Upper lobe of left lung (tissue), 6 donors: ENCODE measurements around the gene DCAF8L2. TPM values are rescaled to one million over a fixed set of nuclear protein-coding genes. Genes with fewer than 3 reads are reported as not detected.

ENCODE experiments used
- ATAC-seq, 2 donors: fragments of 200-7000 bp; cut with Tn5 transposase; one replicate each; pipeline ENCODE4 v1.9.1; 2022; ENCODE audit warnings: mild to moderate bottlenecking in 2 of 2, moderate library complexity in 2 of 2; ENCODE audit not compliant: low FRiP score in 2 of 2
- DNase-seq, 2 donors: peaks; one replicate each; pipeline ENCODE4 v3.0.0-alpha.2; 2019 to 2020
- H3K27ac ChIP-seq, 4 donors: fragments of 200-600 bp; sonication (generic); one replicate each; pipeline ENCODE4 v1.5.1; 2016 to 2019
- H3K27me3 ChIP-seq, 4 donors: fragments of 200-600 bp; sonication (generic); one replicate each; pipeline ENCODE4 v1.5.1; 2017 to 2019
- H3K36me3 ChIP-seq, 4 donors: fragments of 200-600 bp; sonication (generic); one replicate each; pipeline ENCODE4 v1.5.1; 2016 to 2019
- H3K4me1 ChIP-seq, 4 donors: fragments of 200-600 bp; sonication (generic); one replicate each; pipeline ENCODE4 v1.5.1; 2018 to 2019
- H3K4me3 ChIP-seq, 4 donors: fragments of 200-600 bp; sonication (generic); one replicate each; pipeline ENCODE4 v1.5.1; 2017 to 2019; ENCODE audit warnings: mild to moderate bottlenecking in 2 of 4, moderate library complexity in 1 of 4
- H3K9me3 ChIP-seq, 4 donors: fragments of 200-600 bp; sonication (generic); one replicate each; pipeline ENCODE4 v1.5.1; 2018 to 2019
- EP300 ChIP-seq, 4 donors: sonication (generic); formaldehyde crosslinking; IDR thresholded peaks; one replicate each; pipeline ENCODE4 v1.5.1; 2017; ENCODE audit warnings: antibody characterized with exemption in 4 of 4, control low read depth in 2 of 4
- POLR2A ChIP-seq, 4 donors: fragments of 450-650 bp; IDR thresholded peaks; one replicate each; pipeline ENCODE4 v1.5.1; 2016 to 2017; ENCODE audit warnings: antibody characterized with exemption in 4 of 4, mild to moderate bottlenecking in 2 of 4
- POLR2AphosphoS5 ChIP-seq, 2 donors: sonication (generic); formaldehyde crosslinking; IDR thresholded peaks; one replicate each; pipeline ENCODE4 v1.5.1; 2017; ENCODE audit warnings: antibody characterized with exemption in 2 of 2
- WGBS, 2 donors: methylation state at CpG; one replicate each; pipeline ENCODE4 v1.1.5; 2017 to 2018; 5-methylcytosine and 5-hydroxymethylcytosine counted together
- total RNA-seq, 6 donors: library from RNA; depleted of rRNA in 4 of 6; stranded (reverse); fragments of >200 nt in 4 of 6; gene quantifications; one replicate each; pipeline versions ENCODE4 v1.1.0 to v1.2.1, GENCODE V29; 2016 to 2021
- TF ChIP-seq, protein P1 (sequence below), 6 experiments: fragments of 450-650 bp in 4 of 6; fragments of 200-600 bp in 2 of 6; sonication (generic) in 2 of 6; IDR thresholded peaks; one replicate each; pipeline ENCODE4 v1.5.1; 2016 to 2019; ENCODE audit warnings: antibody characterized with exemption in 6 of 6
- donor health status: DM: no; HTN: no; CAD: no; lungs with moderate emphysema.
- donor health status: DM: no; HTN: yes; CAD: no; lungs with severe emphysema.

DCAF8L2 gene
- total RNA-seq, 6 donors from 2014 or later: not detected

DNA sequence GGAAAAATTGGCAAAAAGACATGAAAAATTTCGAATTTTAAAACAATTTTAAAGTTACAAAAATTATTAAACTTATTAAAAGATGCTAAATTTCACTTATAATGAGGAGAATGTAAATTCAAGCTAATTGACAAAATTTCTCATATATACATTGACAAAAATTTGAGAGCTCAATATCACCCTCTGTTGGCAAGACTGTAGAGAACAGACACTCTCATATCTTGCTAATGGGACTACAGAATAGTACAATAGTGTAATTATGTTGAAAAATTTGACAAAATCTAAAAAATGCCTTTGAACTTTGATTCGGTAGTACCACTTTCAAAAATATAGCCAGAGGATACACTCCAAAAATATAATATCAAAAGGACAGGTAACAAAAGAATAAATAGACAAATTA is 29.8 kb downstream of the DCAF8L2 start:
- Histone ChIP-seq H3K4me3 (no peak overlapping the region), H3K27ac (no peak overlapping the region), H3K9me3 (no peaks in the 10 kb centered on the region), H3K27me3 (no peaks in the 10 kb centered on the region), H3K4me1 (no peaks in the 10 kb centered on the region), H3K36me3 (no peaks in the 10 kb centered on the region)
- ATAC-seq (no peak), DNase-seq (no peak)
- WGBS, 2 donors: 22 to 36% methylated on average over 2 of the region's 2 CpGs
- no peak for TF ChIP-seq POLR2AphosphoS5 (IDR thresholded peaks at IDR 0.05)
- no peak for TF ChIP-seq POLR2A (IDR thresholded peaks at IDR 0.05)
- TF ChIP-seq EP300 (IDR thresholded peaks at IDR 0.05): no peak
- TF ChIP-seq, protein P1, sequence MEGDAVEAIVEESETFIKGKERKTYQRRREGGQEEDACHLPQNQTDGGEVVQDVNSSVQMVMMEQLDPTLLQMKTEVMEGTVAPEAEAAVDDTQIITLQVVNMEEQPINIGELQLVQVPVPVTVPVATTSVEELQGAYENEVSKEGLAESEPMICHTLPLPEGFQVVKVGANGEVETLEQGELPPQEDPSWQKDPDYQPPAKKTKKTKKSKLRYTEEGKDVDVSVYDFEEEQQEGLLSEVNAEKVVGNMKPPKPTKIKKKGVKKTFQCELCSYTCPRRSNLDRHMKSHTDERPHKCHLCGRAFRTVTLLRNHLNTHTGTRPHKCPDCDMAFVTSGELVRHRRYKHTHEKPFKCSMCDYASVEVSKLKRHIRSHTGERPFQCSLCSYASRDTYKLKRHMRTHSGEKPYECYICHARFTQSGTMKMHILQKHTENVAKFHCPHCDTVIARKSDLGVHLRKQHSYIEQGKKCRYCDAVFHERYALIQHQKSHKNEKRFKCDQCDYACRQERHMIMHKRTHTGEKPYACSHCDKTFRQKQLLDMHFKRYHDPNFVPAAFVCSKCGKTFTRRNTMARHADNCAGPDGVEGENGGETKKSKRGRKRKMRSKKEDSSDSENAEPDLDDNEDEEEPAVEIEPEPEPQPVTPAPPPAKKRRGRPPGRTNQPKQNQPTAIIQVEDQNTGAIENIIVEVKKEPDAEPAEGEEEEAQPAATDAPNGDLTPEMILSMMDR (IDR thresholded peaks at IDR 0.05): no peak

DNA sequence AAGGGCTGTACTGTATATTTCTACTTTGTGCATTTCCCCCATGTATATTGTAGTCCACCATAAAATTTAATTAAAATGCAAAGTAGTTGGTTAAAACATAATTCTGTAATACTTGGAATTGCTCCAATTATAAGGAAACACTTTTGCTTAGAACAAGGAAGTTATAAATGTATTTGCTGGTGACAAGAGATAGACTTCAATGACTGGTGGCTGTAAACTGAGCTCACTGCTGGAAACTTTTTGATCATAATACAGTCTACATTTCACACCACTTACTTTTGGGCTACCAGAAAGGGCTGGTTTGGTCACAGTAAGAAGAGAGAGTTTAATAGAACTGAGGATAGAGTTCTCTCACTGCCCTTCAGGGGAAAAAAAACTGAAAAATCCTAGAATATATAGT is 32.7 kb downstream of the DCAF8L2 start:
- H3K36me3 ChIP-seq: no peaks in the 10 kb centered on the region
- no peak overlapping the region for H3K27ac ChIP-seq
- no peaks in the 10 kb centered on the region for H3K4me1 ChIP-seq
- no peaks in the 10 kb centered on the region for H3K27me3 ChIP-seq
- ATAC-seq: no peak
- DNase-seq: no peak
- no peaks in the 10 kb centered on the region for H3K9me3 ChIP-seq
- TF ChIP-seq EP300 (IDR thresholded peaks at IDR 0.05): no peak
- no peak for TF ChIP-seq POLR2AphosphoS5 (IDR thresholded peaks at IDR 0.05)
- TF ChIP-seq, protein P1 (IDR thresholded peaks at IDR 0.05): no peak
- TF ChIP-seq POLR2A (IDR thresholded peaks at IDR 0.05): no peak
- H3K4me3 ChIP-seq: no peak overlapping the region

DNA sequence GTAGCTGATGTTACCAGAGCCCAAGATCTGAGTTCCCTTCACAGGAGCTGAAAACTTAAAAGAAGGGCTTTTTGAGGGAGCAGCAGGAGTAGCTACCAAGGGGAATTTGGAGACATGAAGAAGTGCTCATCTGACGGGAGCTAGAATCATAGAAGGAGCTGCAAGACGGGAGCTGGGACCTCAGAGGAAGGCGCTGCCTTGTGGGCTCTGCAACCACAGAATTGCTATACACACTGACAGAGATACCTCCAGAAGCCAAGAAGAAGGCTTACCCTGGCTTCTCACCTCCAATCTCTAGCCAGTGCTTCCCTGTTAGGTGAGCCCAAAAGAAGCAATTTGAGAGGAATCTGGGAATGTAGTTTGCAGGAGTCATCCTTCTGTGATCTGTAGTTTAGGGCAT is 35.9 kb downstream of the DCAF8L2 start:
- DNase-seq (no peak), ATAC-seq (no peak)
- Histone ChIP-seq H3K4me1 (no peaks in the 10 kb centered on the region), H3K27ac (no peak overlapping the region), H3K9me3 (no peaks in the 10 kb centered on the region), H3K36me3 (no peaks in the 10 kb centered on the region), H3K4me3 (no peak overlapping the region), H3K27me3 (no peaks in the 10 kb centered on the region)
- 60 to 90% methylated on average over 3 of the region's 3 CpGs for WGBS, 2 donors
- TF ChIP-seq POLR2AphosphoS5 (IDR thresholded peaks at IDR 0.05): no peak
- TF ChIP-seq, protein P1 (IDR thresholded peaks at IDR 0.05): no peak
- no peak for TF ChIP-seq EP300 (IDR thresholded peaks at IDR 0.05)

DNA sequence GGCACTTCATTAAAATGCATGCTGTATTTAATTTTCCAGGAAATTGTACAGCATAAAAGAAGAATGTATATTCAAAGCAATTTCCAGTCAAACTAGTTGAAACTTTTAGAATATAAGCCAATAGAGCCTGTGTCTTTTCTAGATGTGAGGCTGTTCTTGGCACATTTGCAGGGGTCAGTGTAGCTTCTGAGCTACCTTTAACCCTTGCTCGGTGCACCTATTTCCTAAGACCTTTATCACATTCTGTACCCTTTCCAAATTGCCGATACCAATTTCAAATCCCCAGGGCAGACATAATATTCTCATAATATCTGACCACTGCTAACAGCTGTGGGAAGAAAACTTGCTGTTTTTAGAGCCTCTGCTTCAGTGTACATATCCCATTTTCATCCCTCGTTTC is 43.2 kb downstream of the DCAF8L2 start:
- TF ChIP-seq EP300 (IDR thresholded peaks at IDR 0.05): no peak
- Histone ChIP-seq H3K27ac (no peak overlapping the region), H3K4me1 (no peaks in the 10 kb centered on the region), H3K4me3 (no peak overlapping the region), H3K9me3 (no peaks in the 10 kb centered on the region), H3K36me3 (no peaks in the 10 kb centered on the region), H3K27me3 (no peaks in the 10 kb centered on the region)
- DNase-seq (no peak), ATAC-seq (no peak)
- 69 to 83% methylated on average over 3 of the region's 3 CpGs for WGBS, 2 donors

DNA sequence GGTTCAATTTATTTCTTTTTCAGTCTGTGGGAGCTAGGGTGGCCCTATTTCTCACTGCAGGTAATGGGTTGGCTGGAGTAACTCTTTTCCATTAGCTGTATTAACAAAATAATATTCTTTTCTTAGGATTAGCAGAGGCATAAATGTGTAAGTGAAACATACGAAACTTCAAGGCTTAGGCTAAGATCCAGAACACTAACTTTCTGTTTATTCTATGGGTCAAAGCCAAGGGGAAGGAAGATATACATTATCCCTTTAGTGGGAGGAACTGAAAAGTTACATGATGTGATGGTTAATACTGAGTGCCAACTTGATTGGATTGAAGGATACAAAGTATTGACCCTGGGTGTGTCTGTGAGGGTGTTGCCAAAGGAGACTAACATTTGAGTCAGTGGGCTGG is 66.4 kb downstream of the DCAF8L2 start:
- no peak for ATAC-seq
- no peak for TF ChIP-seq EP300 (IDR thresholded peaks at IDR 0.05)
- no peak for TF ChIP-seq POLR2AphosphoS5 (IDR thresholded peaks at IDR 0.05)
- TF ChIP-seq, protein P1 (IDR thresholded peaks at IDR 0.05): no peak
- no peak for TF ChIP-seq POLR2A (IDR thresholded peaks at IDR 0.05)
- Histone ChIP-seq H3K4me1 (no peaks in the 10 kb centered on the region), H3K36me3 (no peaks in the 10 kb centered on the region), H3K27ac (no peak overlapping the region), H3K9me3 (no peaks in the 10 kb centered on the region), H3K27me3 (no peaks in the 10 kb centered on the region), H3K4me3 (no peak overlapping the region)
- 33 to 42% methylated on average over 1 of the region's 1 CpG for WGBS, 2 donors
- DNase-seq: no peak
